IMR-90 (cell line): ENCODE results near the gene PCDHB6. TPM values are rescaled to one million over a fixed set of nuclear protein-coding genes. Genes with fewer than 3 reads are reported as not detected.
"Not testable (repeated sequence)": the region's sequence is repeated elsewhere in the genome, so short reads cannot be mapped to it uniquely, and the experiment has no call there.

ENCODE experiments used
- ATAC-seq: fragments of 200-7000 bp; cut with Tn5 transposase; 2 replicates; pipeline ENCODE4 v1.9.1; 2020; ENCODE audit warnings: low read depth, mild to moderate bottlenecking, moderate library complexity
- BruUV-seq: library from RNA; stranded (reverse); fragments of 400-500 nt; replicated peaks from 2 replicates; lab custom pipeline; 2021; lab: Mats Ljungman, UMichigan
- CTCF ChIA-PET: fragments of 300-600 bp; formaldehyde crosslinking; extraction: SDS; loops from one replicate; lab custom pipeline; 2021; ENCODE audit warnings: antibody characterized with exemption; lab: Yijun Ruan, JAX
- POLR2A ChIA-PET: fragments of 300-600 bp; sonication (Branson Sonifier 250); formaldehyde crosslinking; loops from one replicate; lab custom pipeline; 2022; ENCODE audit warnings: antibody characterized with exemption; ENCODE audit not compliant: unreplicated experiment; lab: Charles Lee
- DNase-seq: peaks from one replicate; pipeline ENCODE4 v3.0.0; 2013
- H2AFZ ChIP-seq: replicated peaks from 2 replicates; pipeline ENCODE3; 2013; ENCODE audit warnings: low read length, mild to moderate bottlenecking; ENCODE audit not compliant: poor library complexity
- H2AK5ac ChIP-seq: 2 replicates; pipeline ENCODE4 v1.6.1; 2013; ENCODE audit warnings: low read depth, low read length, inconsistent platforms
- H2AK9ac ChIP-seq: replicated peaks from 2 replicates; pipeline ENCODE3; 2013; ENCODE audit warnings: mild to moderate bottlenecking, low read depth, low read length, moderate library complexity; ENCODE audit not compliant: poor library complexity
- H2BK120ac ChIP-seq: 2 replicates; pipeline ENCODE4 v1.6.1; 2013; ENCODE audit warnings: low read depth, low read length, inconsistent platforms
- H2BK15ac ChIP-seq: 3 replicates; pipeline ENCODE4 v1.6.1; 2013; ENCODE audit warnings: low read depth, low read length, inconsistent platforms
- H2BK20ac ChIP-seq: 2 replicates; pipeline ENCODE4 v1.6.1; 2013; ENCODE audit warnings: low read depth, mild to moderate bottlenecking, inconsistent platforms, low read length, moderate library complexity
- H2BK5ac ChIP-seq: 2 replicates; pipeline ENCODE4 v1.6.1; 2013; ENCODE audit warnings: mild to moderate bottlenecking, low read depth, low read length, inconsistent platforms; ENCODE audit not compliant: poor library complexity, severe bottlenecking
- H3K14ac ChIP-seq: replicated peaks from 2 replicates; pipeline ENCODE4 v1.6.1; 2013; ENCODE audit warnings: low read depth, low read length, inconsistent platforms
- H3K18ac ChIP-seq: 2 replicates; pipeline ENCODE4 v1.6.1; 2013; ENCODE audit warnings: low read depth, low read length, control low read depth
- H3K23ac ChIP-seq: 2 replicates; pipeline ENCODE4 v1.6.1; 2013; ENCODE audit warnings: low read depth, low read length, inconsistent platforms
- H3K27ac ChIP-seq: 2 replicates; pipeline ENCODE4 v1.5.1; 2013; ENCODE audit warnings: mild to moderate bottlenecking, control low read depth, low read length; ENCODE audit not compliant: insufficient read depth
- H3K27me3 ChIP-seq: 2 replicates; pipeline ENCODE4 v1.6.1; 2013; ENCODE audit warnings: low read length; ENCODE audit not compliant: control insufficient read depth, insufficient read depth
- H3K36me3 ChIP-seq: 2 replicates; pipeline ENCODE4 v1.6.1; 2013; ENCODE audit warnings: low read length, mixed read lengths; ENCODE audit not compliant: control insufficient read depth, insufficient read depth
- H3K4ac ChIP-seq: 2 replicates; pipeline ENCODE4 v1.6.1; 2013; ENCODE audit warnings: low read depth, low read length, inconsistent platforms
- H3K4me1 ChIP-seq: 2 replicates; pipeline ENCODE4 v1.6.1; 2013; ENCODE audit warnings: low read length, mixed read lengths; ENCODE audit not compliant: control insufficient read depth, insufficient read depth
- H3K4me2 ChIP-seq: 2 replicates; pipeline ENCODE4 v1.6.1; 2013; ENCODE audit warnings: low read depth, mild to moderate bottlenecking, control low read depth, low read length, moderate library complexity
- H3K4me3 ChIP-seq: 2 replicates; pipeline ENCODE4 v1.5.1; 2013; ENCODE audit warnings: low read depth, mild to moderate bottlenecking, control low read depth, low read length, moderate library complexity; ENCODE audit not compliant: insufficient read depth
- H3K56ac ChIP-seq: 2 replicates; pipeline ENCODE4 v1.6.1; 2013; ENCODE audit warnings: low read length, inconsistent platforms; ENCODE audit not compliant: insufficient read depth; ENCODE audit errors: extremely low read depth
- H3K79me1 ChIP-seq, 2 experiments: 2 replicates each; pipeline ENCODE4 v1.6.1; 2013; ENCODE audit warnings: low read length in 2 of 2, inconsistent platforms in 1 of 2, low read depth in 1 of 2
- H3K9ac ChIP-seq: 2 replicates; pipeline ENCODE4 v1.6.1; 2013; ENCODE audit warnings: low read depth, low read length, control low read depth
- H3K9me1 ChIP-seq: 2 replicates; pipeline ENCODE4 v1.6.1; 2013; ENCODE audit warnings: low read length, inconsistent platforms; ENCODE audit not compliant: insufficient read depth
- H3K9me3 ChIP-seq: 2 replicates; pipeline ENCODE4 v1.6.1; 2013; ENCODE audit warnings: low read length; ENCODE audit not compliant: control insufficient read depth, insufficient read depth
- H4K20me1 ChIP-seq: 2 replicates; pipeline ENCODE4 v1.6.1; 2013; ENCODE audit warnings: low read length, inconsistent platforms; ENCODE audit not compliant: insufficient read depth
- H4K5ac ChIP-seq: 2 replicates; pipeline ENCODE4 v1.6.1; 2013; ENCODE audit warnings: mild to moderate bottlenecking, low read depth, low read length, control low read depth
- H4K8ac ChIP-seq, 2 experiments: 2 replicates each; pipeline ENCODE4 v1.6.1; 2013; ENCODE audit warnings: low read depth in 2 of 2, low read length in 2 of 2, control low read depth in 1 of 2, inconsistent platforms in 1 of 2
- H4K91ac ChIP-seq: 2 replicates; pipeline ENCODE4 v1.6.1; 2013; ENCODE audit warnings: low read depth, low read length, inconsistent platforms; ENCODE audit not compliant: insufficient read depth
- WGBS, 2 experiments: methylation state at CpG; one replicate each; pipeline versions ENCODE4 v1.1.5 to v1.1.7; 2013; ENCODE audit warnings: missing lambda C conversion rate in 2 of 2; ENCODE audit not compliant: insufficient read length in 1 of 2; ENCODE audit errors: extremely low coverage in 2 of 2; 5-methylcytosine and 5-hydroxymethylcytosine counted together
- dilution Hi-C: fragments of 300-500 bp; cut with HindIII; formaldehyde crosslinking; loops from one replicate; pipeline ENCODE4 v1.14.3; 2018; ENCODE audit warnings: low sequenced_read_pairs; ENCODE audit not compliant: unreplicated experiment
- in situ Hi-C: fragments of 300-500 bp; cut with MboI; formaldehyde crosslinking; loops from 3 replicates; pipeline ENCODE4 v1.14.3; 2019; ENCODE audit warnings: low sequenced_read_pairs, inconsistent platforms, mixed read lengths
- intact Hi-C: fragments of 100-400 bp; cut with micrococcal nuclease; formaldehyde crosslinking; loops from 2 replicates; pipeline ENCODE4 v1.10.0; 2022
- polyA plus RNA-seq, 3 experiments: library from polyadenylated mRNA; depleted of rRNA; stranded (reverse); fragments of >200 nt; gene quantifications; 2 replicates each; pipeline ENCODE4 v1.2.3, GENCODE V29; 2012; ENCODE audit warnings: low replicate concordance in 1 of 3
- total RNA-seq: library from RNA; depleted of rRNA; stranded (reverse); fragments of >200 nt; gene quantifications from 2 replicates; pipeline ENCODE4 v1.2.3, GENCODE V29; 2012

The PCDHB6 gene
- total and polyA plus RNA-seq, 2 of the 4 experiments (the other 2 are of a cell fraction), result under 0.01 to 0.07 TPM

DNA sequence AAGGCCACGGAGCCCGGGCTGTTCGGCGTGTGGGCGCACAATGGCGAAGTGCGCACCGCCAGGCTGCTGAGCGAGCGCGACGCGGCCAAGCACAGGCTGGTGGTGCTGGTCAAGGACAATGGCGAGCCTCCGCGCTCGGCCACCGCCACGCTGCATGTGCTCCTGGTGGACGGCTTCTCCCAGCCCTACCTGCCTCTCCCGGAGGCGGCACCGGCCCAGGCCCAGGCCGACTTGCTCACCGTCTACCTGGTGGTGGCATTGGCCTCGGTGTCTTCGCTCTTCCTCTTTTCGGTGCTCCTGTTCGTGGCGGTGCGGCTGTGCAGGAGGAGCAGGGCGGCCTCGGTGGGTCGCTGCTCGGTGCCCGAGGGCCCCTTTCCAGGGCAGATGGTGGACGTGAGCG, 47.4 kb upstream of the PCDHB6 start:
- H2BK20ac ChIP-seq, H2AK5ac ChIP-seq, H3K4me2 ChIP-seq, H3K4me1 ChIP-seq, H3K14ac ChIP-seq, POLR2A ChIA-PET, H3K4me3 ChIP-seq, H2AFZ ChIP-seq, H2BK5ac ChIP-seq, intact Hi-C loops, H3K27me3 ChIP-seq, in situ Hi-C loops, H3K79me1 ChIP-seq, H2AK9ac ChIP-seq, H3K27ac ChIP-seq, H3K56ac ChIP-seq, dilution Hi-C loops, H2BK15ac ChIP-seq, H2BK120ac ChIP-seq, H4K91ac ChIP-seq, H3K9me1 ChIP-seq, H3K4ac ChIP-seq, BruUV-seq, CTCF ChIA-PET, ATAC-seq, H3K9ac ChIP-seq, H4K5ac ChIP-seq, H3K18ac ChIP-seq, DNase-seq, H4K8ac ChIP-seq, H3K36me3 ChIP-seq, H3K23ac ChIP-seq, H4K20me1 ChIP-seq: not testable (repeated sequence)
- WGBS, 2 experiments, result no CpG with 5 or more reads among the region's 38 CpGs
- peaks cover 14% of the 10 kb centered on the region; the same call in 1 of the 2 replicates for H3K9me3 ChIP-seq
